Nucleus accumbens (tissue), 56 donors: ENCODE measurements around the gene NEURL3.
A peak's percentile ranks its signal among the peaks of the same experiment; 100 is the strongest.
"Not testable (repeated sequence)": the region's sequence is repeated elsewhere in the genome, so short reads cannot be mapped to it uniquely, and the experiment has no call there.

Source experiments
- DNase-seq, 56 donors: peaks; one replicate each; lab custom pipeline; 2025; lab: John Stamatoyannopoulos, UW

NEURL3 gene

DNA sequence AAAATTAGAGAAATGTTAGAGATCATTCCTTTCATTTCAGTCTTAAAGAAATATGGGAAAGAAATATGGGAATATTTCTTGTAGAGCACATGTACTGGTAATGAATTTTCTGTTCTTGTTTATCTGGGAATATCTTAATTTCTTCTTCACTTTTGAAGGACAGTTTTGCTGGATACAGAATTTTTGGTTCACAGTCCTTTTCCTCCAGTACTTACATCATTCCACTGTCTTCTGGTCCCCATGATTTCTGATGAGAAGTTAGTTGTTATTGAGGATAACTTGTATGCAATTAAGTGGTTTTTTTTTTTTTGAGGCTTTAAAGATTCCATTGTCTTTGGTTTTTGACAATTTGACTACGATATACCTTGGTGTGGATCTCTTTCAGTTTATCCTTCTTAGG lies 11.0 kb downstream of the NEURL3 start:
- DNase-seq = no peak

DNA sequence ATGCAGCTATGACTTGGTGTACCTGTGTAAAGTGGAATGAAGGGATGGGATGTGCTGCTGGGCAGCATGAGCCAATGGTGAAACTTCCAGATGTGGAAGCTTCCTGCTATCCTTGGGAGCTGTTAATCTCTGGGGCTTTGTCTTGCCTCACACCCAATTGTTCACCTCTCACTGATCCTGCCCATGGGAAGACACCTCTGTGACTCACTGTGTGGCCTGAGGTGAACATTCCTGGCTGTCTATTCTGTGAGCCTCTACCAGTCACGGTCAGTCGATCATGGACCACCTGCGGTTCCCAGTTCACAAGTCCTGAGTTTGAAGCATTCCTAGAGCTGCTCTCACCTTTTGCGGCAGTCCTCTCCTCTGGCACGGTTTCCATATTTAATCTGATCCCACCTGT lies 12.1 kb downstream of the NEURL3 start:
- DNase-seq = no peak

DNA sequence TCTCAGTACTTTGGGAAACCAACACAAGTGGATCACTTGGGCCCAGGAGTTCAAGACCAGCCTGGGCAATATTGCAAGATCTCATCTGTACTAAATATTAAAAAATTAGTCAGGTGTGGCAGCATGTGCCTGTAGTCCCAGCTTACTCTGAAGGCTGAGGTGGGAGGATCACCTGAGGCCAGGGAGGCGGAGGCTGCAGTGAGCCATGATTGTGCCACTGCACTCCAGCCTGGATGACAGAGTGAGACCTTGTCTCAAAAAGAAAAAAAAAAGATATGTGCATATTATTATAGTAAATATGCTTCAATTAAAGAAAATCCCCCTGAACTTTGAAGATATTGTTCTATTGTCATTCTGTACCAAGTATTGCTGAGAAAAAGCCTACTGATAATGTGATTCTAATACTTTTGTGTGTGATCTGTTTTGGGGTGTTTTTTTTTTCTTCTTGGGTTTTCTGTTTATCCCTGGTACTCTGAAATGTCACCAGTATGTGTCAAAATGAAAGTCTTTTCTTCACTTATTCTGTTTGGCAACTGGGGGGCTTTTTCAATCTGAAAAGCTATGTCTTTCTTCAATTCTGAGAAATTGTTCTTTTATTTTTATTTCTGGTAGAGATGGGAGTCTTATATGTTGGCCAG lies 13.2 kb downstream of the NEURL3 start:
- DNase-seq = no peak

DNA sequence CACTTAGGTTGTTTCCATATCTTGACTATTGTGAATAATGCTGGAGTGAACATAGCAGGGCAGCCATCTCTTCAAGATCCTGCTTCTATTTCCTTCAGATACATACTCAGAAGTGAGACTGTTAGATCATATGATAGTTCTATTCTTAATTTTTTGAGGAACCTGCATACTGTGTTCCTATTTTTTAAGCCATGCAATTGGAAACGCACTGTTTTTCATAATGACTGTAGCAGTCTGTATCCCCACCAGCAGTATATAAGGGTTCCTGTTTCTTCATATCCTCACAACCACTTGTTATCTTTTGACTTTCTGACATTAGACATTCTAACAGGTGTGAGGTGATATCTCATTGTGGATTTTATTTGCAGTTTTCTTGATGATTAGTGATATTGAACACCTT lies 15.5 kb downstream of the NEURL3 start:
- DNase-seq = no peak

DNA sequence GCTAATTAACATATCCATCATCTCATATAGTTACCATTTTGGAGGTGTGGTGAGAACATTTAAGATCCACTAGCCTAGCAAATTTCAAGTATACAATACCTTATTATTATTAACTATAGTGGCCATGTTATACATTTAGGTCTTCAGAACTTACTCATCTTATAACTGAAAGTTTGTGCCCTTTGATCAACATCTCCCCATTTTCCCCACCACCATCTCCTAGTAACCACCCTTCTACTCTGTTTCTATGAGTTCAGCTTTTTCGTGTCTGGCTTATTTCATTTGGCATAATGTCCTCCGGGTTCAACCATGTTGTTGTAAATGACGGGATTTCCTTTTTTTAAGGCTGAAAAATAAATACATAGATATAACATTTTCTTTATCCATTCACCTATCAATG lies 15.9 kb downstream of the NEURL3 start:
- DNase-seq = no peak

DNA sequence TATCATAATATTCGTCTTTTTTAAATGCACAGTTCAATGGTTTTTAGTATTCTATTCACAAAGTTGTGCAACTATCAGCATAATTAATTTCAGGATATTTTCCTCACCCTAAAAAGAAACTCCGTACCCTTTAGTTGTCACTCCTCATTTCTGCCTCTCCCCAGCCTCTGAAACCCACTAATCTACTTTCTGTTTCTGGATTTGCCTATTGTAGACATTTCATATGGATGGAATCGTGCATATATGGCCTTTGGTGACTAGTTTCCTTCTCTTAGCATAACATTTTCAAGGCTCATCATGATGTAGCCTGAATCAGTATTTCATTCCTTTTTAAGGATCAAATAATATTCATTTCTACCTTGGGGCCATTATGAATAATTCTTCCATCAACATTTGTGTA lies 18.5 kb downstream of the NEURL3 start:
- DNase-seq = no peak

DNA sequence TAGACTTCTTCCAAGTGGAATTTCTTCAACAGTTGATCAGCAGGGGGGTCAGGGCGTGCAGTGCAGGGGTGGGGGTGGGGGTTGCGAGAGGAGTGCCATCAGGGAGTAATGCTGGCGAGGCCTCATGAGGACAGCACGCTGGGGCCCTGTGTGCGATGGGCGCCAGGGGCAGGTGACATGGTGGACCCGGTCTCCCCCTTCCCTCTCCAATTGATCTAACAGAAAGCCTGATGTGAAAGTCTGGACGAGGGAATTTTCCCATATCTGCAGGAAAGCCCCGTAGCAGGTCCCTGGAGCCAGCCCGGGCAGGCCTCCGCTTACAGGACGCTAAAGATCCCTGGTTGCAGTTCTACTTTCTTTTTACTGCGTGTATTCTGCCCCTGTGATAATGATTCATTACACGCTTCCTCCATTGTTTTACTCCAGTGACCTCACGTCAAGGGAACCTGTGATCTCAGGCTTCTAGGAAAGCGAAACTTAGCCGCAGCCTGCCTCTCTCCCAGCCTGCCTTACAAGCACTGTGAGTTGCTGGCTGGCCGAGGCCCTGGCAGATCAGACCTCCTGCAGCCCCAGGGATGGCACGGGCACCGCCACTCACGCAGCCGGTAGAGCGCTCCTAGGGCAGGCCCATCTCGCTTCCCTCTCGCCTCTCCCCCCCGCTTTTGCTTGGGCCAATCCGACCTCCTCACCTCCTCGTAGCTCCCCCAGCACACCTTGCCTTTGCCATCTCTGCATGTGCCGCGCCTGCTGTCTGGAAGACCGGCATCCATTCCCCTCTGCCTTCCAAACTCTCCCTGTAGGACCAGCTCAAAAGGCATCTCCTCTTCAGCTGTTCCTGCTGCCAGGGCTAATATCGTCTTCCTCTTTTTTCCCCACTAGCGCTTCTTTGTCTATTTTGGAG lies 19.2 kb downstream of the NEURL3 start:
- DNase-seq = peak in 23 of 56 donors; percentile 6 to 54 (median 22)

DNA sequence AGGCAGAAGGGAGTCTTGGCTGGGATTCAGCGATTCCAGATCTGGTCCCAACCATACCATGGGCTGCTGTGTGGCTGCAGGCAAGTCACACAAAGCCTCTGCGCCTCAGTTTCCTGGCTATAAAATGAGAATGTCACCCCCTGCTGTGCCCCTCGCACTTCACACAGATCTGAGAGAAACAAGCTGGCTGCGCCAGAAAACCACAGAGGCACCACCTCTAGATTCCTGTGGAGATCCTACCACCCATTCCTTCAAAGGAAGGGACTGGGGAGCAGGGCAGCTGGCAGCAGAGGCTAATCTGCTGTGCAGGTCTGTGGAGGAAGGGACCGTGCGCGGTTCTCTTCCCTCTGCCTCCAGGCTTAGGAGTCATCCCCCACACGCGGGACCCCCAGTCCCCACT lies 19.8 kb downstream of the NEURL3 start:
- no peak for DNase-seq

DNA sequence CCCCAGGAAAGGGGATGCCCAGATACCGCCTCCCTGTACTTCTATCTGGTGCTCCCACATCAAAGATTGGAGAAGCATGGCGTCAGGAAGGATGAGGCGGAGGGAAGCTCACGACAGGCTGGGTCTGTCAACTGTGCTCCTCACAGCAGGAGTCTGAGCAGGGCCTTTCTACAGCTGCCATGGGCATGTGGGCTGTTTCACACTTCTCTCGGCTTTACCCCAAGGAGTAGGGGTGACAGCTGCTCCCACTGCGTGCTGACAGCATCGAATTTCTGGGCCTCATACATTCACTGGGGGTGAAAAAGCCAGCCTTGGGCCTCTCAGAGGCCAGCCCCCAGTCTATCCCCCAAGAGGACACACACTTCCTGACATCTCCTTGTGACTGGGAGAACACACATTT lies 21.1 kb downstream of the NEURL3 start:
- no peak for DNase-seq

DNA sequence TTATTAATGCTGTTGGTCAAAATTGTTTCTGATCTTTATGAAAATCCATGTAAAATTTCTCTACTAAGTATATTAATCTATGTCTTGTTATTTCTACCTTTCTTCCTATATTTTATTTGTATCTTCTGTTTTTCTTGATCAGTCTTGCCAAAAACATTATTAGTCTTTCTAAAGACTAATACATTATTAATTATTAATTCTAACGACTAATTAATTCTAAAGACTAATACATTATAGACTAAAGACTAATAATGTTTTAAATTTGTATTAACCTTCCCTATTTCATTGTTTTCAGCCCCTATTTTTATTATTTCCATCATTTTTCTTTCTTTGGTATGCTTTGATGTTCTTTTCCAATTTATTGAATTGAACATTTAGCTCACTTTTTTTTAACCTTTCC lies 27.7 kb downstream of the NEURL3 start:
- DNase-seq = no peak

DNA sequence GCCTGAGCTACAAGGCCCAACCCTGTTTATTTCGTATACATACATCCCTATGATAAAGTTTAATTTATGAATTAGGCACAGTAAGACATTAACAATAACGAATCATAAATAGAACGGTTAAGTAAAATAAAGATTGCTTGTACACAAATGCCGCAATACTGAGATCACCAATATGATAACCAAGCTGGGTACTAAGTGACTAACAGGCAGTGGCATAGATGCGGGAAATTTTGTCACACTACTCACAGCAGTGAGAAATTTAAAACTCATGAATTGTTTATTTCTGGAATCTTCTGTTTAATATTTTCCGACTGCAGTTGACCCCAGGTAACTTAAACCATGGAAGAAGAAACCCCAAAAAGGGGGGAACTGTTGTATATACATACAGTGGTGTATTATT lies 33.4 kb downstream of the NEURL3 start:
- no peak for DNase-seq

DNA sequence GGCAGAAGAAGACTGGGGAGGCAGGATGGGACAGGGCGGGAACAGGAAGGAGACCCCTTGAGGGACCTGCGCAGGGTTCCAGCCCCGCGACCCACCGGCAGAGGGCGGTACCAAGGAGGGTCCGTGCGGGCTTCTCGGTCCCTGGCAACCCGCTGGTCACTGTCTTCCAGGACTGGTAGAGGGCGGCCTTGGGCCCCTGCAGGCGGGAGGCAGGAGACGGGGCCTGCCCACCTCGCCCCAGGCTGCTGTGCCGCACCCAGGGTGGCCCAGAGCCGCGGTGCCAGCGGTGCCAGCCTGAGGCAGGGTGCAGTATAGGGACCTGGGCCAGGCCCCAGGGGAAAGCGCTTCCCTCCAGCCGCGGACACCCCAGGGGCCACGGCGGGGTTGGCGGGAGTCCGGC lies 34.5 kb downstream of the NEURL3 start:
- DNase-seq = peak in 35 of 56 donors; percentile 4 to 64 (median 22)

DNA sequence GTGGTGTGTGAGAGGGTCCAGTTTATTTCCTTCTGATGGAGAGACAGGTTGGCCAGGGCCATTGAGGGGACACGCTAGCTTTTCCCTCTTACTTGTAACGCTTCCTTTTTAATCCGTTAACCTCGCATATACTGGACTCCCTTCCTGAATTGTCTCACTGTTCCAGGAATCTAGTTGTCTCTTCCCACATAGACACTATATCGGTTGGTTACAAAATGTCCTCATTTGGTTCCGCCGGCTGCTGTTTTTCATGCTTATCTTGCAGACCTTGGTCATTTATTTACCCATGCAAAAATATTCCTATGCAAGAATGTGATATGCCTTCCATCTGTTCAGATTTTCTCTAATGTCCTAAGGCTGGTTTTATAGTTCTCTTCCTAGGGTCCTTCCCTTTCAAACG lies 35.0 kb downstream of the NEURL3 start:
- no peak for DNase-seq

DNA sequence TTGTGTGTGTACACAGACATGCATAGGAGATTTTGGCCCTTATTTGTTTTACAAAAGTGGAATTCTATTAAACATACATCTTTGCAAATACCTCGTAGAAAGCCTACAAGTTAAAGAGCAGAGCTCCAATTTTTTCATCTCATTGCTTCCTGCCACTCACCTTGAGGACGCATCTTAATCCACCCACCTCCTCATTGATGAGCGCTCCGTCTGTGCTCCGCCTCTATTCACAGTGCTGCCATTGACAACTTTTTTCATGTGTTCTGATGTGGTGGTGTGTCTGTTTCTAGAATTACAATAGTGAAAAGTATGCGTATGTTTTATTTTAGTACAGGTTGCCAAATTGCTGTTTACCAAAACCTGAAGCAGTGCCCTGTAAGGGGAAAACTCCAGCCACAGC lies 36.3 kb downstream of the NEURL3 start:
- DNase-seq = peak in 1 of 56 donors; percentile 7

DNA sequence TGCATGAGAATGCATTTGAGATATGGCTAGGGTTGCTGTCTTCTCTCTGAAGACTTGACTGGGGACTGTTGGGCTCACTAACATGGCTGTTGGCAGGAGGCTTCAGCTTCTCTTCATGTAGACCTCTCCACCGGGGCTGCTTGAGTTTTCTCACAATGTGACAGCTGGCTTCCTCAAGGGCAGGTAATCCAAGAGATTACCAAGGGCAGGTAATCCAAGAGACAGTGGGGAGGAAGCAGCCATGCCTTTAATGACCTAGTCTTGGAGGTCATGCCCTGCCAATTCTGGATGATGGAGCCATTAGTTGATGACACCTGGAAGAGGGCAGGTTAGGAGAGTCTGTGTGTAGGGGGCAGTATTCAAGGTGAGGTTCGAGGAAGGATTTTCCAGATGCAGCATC lies 40.5 kb downstream of the NEURL3 start:
- DNase-seq = no peak

DNA sequence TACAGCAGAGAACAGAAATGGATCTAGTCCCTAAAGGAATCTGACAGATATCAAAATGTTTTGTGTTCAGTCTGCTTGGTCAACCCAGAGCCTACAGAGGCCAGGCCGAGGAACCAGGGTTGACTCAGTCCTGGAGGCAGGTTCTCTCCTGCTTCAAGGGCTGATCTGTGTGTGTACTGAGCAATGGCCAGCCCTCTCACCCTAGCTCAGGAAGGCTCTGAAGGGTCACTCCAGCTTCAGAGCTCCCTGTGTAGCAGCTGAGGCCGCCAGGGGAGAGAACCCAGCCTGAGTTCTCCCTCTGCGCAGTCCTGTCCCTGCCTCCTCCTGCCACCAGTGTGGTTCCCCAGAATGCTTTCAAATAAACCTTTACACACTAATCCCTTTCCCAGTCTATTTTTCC lies 41.1 kb downstream of the NEURL3 start:
- DNase-seq = no peak

DNA sequence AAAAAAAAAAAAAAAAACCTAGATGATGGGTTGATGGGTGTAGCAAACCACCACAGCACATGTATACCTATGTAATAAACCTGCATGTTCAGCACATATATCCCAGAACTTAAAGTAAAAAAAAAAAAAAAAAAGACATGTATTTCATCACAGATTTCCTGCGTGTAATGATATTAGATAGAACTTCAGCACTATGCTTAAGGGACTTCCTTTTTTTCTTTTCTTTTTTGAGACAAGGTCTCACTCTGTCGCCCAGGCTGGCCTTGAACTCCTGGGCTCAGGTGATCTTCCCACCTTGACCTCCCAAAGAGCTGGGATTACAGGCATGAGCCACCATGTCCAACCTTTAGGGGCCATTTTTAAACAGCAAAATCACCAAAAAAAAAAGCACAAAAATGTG lies 42.0 kb downstream of the NEURL3 start:
- DNase-seq = no peak

DNA sequence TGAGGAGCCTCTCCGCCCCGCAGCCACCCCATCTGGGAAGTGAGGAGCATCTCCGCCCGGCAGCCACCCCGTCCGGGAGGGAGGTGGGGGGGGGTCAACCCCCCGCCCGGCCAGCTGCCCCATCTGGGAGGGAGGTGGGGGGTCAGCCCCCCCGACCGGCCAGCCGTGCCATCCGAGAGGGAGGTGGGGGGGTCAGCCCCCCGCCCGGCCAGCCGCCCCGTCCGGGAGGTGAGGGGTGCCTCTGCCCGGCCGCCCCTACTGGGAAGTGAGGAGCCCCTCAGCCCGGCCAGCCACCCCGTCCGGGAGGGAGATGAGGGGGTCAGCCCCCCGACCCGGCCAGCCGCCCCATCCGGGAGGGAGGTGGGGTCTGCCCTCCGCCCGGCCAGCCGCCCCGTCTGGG lies 43.5 kb downstream of the NEURL3 start:
- DNase-seq = not testable (repeated sequence)

DNA sequence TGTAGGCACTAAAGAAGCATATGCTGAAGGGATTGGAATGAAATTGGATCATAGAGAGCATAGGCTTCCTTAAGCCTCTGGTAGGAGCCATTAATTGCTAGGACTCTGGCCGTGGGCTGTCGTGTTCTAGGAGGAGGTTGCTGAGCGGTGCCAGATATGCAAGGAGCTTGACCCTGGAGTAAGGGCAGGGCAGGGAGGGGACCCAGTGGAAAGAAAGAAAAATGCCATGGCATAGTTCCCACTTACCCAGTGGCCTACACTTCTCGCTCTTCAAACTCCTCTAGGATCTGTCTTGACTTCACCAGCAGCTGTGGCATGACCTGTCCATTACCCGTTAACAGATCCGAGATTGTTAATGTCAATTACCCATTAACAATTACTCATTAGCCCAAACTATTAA lies 53.1 kb downstream of the NEURL3 start:
- no peak for DNase-seq

DNA sequence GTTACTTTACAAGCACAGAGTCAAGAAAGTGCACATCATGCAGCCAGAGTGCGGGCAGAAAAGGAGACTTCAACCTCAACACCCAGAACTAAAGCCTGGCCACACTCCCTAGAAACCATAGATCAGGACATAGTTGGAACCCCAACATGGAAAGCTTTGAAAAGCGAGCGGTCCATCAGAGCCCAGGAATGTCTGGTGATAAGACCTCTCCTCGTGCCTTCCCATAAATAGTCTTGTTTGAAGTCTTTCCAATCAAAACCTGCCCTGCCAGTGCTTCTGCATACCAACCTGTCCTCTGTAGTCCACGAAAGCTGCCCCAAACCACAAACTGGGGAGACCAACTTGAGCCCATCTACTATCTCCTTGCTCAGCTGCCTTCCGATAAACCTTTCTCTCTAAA lies 55.5 kb downstream of the NEURL3 start:
- DNase-seq = no peak

DNA sequence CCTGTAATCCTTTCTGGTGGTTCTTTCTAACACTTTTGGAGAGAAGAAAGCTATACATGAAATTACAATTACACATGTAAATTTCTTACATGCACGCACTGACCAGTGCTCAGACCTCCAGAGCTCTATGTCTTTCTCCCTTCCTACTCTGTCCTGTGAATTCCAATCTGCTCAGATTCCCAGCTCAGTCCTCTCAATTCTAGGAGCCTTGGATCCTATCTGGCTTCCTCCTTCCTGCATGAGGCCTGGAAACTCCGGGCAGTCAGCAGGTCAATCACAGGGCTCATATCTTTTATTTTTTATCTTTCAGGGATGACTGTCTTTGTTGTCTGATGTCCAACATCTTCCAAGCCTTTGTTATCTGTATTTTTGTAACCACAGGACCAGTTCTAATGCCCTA lies 56.0 kb downstream of the NEURL3 start:
- no peak for DNase-seq

DNA sequence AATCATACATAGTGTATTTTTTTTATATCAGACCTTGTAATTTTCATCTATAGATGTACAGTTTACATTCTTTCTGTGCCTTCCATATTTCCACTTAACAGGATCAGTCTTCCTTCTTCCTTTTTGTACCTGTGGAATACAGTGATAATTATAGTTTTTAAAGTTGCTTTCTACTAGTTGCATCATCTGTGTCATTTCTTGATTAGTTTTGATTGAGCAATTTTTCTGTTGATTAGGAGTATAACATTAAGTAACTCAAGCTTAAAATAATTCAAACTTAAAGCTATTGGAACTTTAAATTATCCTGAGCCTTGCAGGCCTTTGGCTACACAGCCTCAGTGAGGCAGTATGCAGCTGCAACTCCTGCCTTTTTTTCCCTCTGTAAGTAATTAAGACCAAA lies 57.4 kb downstream of the NEURL3 start:
- DNase-seq = no peak
